H1 (cell line): ENCODE measurements around the gene EPX. TPM values are rescaled to one million over a fixed set of nuclear protein-coding genes. Genes with fewer than 3 reads are reported as not detected.

Experiments used
- BACH1 ChIP-seq: IDR thresholded peaks from 2 replicates; pipeline ENCODE4 v1.6.1; 2012; ENCODE audit warnings: low read length, improper control_type of control experiment
- CHD7 ChIP-seq: fragments of 300-600 bp; sonication (generic); IDR thresholded peaks from 2 replicates; pipeline ENCODE4 v1.7.1; 2012; ENCODE audit warnings: low read length, moderate library complexity, mild to moderate bottlenecking, inconsistent platforms; ENCODE audit not compliant: insufficient replicate concordance
- MAFK ChIP-seq: IDR thresholded peaks from 2 replicates; pipeline ENCODE4 v1.6.1; 2012; ENCODE audit warnings: low read depth, mild to moderate bottlenecking, improper control_type of control experiment, low read length
- MAX ChIP-seq: IDR thresholded peaks from 2 replicates; pipeline ENCODE4 v1.6.1; 2012; ENCODE audit warnings: inconsistent platforms
- PHF8 ChIP-seq: fragments of 200-600 bp; sonication (generic); conservative IDR thresholded peaks from 2 replicates; pipeline ENCODE4 v1.7.1; 2012; ENCODE audit warnings: low read depth, mild to moderate bottlenecking, inconsistent platforms, low read length, moderate library complexity
- RFX5 ChIP-seq: IDR thresholded peaks from 2 replicates; pipeline ENCODE4 v1.6.1; 2011; ENCODE audit warnings: low read depth, low read length, improper control_type of control experiment, borderline replicate concordance
- SP2 ChIP-seq: IDR thresholded peaks from 2 replicates; pipeline ENCODE4 v1.6.1; 2012; ENCODE audit warnings: mild to moderate bottlenecking, low read length, inconsistent platforms
- YY1 ChIP-seq: IDR thresholded peaks from 2 replicates; pipeline ENCODE4 v1.6.1; 2011; ENCODE audit warnings: low read depth, mild to moderate bottlenecking, low read length
- polyA plus RNA-seq, 7 experiments: library from polyadenylated mRNA; depleted of rRNA in 3 of 7; stranded (reverse) in 5 of 7; unstranded in 2 of 7; fragments of >200 nt in 5 of 7; fragments of 200-250 nt in 2 of 7; gene quantifications; 1 replicate in 5 of 7; 2 replicates in 1 of 7; 4 replicates in 1 of 7; pipeline versions ENCODE4 v1.2.1 to v1.2.3, GENCODE V29; 2011 to 2013; ENCODE audit warnings: missing spikeins in 2 of 7, mixed read lengths in 2 of 7
- total RNA-seq: library from RNA; stranded (reverse); fragmentation: NEBNext Ultra II Directional; extraction: Animal tissue kit (Norgen Biotek cat#: 25700); gene quantifications from 2 replicates; pipeline ENCODE4 v1.2.1, GENCODE V29; 2021

Gene EPX
- total and polyA plus RNA-seq, 2 of the 8 experiments (the other 6 are each of a cell fraction or from before 2014, with no cell fraction given) = not detected

GRCh38 chr17:58192612-58193011 lies at the start of gene EPX (continued):
- TF ChIP-seq CHD7 (no peak), RFX5 (no peak), MAX (no peak), MAFK (no peak), YY1 (no peak), BACH1 (no peak), SP2 (no peak), PHF8 (no peak)
